LHCN-M2 (cell line): ENCODE results near the gene ZNF433. TPM values are rescaled to one million over a fixed set of nuclear protein-coding genes. Genes with fewer than 3 reads are reported as not detected.
"Not testable (repeated sequence)": the region's sequence is repeated elsewhere in the genome, so short reads cannot be mapped to it uniquely, and the experiment has no call there.

Experiments used
- DNase-seq: peaks from one replicate; pipeline ENCODE4 v3.0.0-alpha.2; 2012; ENCODE audit warnings: low read depth
- polyA plus RNA-seq: library from polyadenylated mRNA; unstranded; fragments of >200 nt; gene quantifications from one replicate; pipeline ENCODE4 v1.2.1, GENCODE V29; 2012; ENCODE audit warnings: missing spikeins
- total RNA-seq: library from RNA; depleted of rRNA; stranded (reverse); fragments of >200 nt; gene quantifications from 2 replicates; pipeline ENCODE4 v1.2.3, GENCODE V29; 2014; rRNA removed

The ZNF433 gene
- 4.1 and 5.7 TPM in 2 replicates for total RNA-seq
- polyA plus RNA-seq = 2.7 TPM

GRCh38 chr19:12035220-12036172 lies at the start of gene ZNF433:
ZNF433 (minus strand) TSS chr19:12035679; CDS start chr19:12035539, 140 bp downstream.
- peak; percentile 85 for DNase-seq

DNA sequence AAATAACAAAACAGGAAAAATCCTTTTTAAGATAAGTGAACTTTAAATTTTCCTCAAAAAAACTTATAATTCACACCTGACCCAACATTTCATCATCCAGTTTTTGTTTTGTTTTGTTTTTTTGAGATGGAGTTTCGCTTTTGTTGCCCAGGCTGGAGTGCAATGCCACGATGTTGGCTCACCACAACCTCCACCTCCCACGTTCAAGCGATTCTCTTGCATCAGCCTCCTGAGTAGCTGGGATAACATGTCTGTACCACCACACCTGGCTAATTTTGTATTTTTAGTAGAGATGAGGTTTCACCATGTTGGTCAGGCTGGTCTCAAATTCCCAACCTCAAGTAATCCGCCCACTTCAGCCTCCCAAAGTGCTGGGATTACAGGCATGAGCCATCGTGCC lies 47.9 kb upstream of the ZNF433 start:
- DNase-seq = not testable (repeated sequence)

GRCh38 chr19:12077375-12077774 lies 41.9 kb upstream of the ZNF433 start:
- DNase-seq = no peak

DNA sequence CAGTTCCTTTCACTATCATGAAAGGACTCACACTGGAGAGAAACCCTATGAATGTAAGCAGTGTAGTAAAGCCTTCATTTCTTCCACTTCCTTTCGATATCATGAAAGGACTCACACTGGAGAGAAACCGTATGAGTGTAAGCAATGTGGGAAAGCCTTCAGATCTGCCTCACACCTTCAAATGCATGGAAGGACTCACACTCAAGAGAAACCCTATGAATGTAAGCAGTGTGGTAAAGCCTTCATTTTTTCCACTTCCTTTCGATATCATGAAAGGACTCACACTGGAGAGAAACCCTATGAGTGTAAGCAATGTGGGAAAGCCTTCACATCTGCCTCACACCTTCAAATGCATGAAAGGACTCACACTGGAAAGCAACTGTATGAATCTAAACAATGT lies 40.9 kb upstream of the ZNF433 start:
- not testable (repeated sequence) for DNase-seq

DNA sequence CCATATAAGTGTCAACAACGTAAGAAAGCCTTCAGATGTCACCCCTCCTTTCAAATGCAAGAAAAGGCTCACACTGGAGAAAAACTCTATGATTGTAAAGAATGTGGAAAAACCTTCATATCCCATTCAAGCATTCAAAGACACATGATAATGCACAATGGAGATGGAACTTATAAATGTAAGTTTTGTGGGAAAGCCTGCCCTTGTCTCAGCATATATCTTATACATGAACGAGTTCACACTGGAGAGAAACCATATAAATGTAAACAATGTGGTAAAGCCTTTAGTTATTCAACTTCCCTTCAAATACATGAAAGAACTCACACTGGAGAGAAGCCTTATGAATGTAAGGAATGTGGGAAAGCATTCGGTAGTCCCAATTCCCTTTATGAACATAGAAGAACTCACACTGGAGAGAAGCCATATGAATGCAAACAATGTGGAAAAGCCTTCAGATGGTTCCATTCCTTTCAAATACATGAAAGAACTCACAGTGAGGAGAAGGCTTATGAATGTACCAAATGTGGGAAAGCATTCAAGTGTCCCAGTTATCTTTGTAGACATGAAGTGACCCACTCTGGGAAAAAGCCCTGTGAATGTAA lies 40.2 kb upstream of the ZNF433 start:
- no peak for DNase-seq

GRCh38 chr19:12064590-12065538 lies 29.4 kb upstream of the ZNF433 start, which contains the start of gene ZNF844:
ZNF844 (plus strand) TSS chr19:12064731; CDS start chr19:12064874, 143 bp downstream.
- DNase-seq = peak; percentile 79

GRCh38 chr19:12055784-12056183 lies 20.3 kb upstream of the ZNF433 start:
- DNase-seq = no peak

DNA sequence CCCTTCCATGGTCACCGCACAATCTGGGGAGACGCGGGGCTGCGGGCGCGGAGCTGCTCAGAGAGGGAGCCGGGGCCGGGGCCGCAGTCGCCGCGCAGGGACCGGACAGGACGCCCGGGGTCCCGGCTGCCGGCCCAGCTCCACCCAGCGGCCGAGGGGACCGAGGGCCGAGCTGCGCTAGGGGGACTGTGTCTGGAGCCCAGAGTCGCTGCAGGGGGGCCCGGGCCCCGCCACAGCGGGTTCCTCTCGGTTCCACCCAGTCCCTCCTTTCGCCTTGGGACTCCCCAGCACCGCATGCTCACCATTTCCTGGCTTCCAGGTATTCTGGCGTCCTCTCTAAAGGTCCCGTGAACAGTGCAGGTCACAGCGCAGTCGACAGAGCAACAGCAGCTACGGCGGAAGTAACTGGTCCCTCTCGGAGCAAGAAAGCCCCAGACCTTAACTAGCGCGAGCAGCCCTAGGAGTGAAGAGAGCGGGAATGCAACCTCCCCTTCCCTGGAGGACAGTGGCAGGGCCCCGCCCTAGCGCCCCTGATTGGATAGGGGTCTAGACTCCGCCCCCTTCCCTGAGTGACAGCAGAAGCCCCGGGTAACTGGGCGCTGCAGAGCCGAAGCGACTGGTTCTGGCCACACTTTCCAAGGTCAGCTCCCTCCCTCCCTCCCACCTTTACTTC lies 17.2 kb upstream of the ZNF433 start, which contains the start of gene ZNF878:
Gene ZNF878, minus strand, starts transcription at position 465 of the 673 bp plus-strand sequence. Its CDS starts 160 bp downstream, at position 305.
- peak; percentile 85 for DNase-seq

- no peak for DNase-seq
These were observed 16.6 kb upstream of the ZNF433 start for GRCh38 chr19:12052091-12052496.

DNA sequence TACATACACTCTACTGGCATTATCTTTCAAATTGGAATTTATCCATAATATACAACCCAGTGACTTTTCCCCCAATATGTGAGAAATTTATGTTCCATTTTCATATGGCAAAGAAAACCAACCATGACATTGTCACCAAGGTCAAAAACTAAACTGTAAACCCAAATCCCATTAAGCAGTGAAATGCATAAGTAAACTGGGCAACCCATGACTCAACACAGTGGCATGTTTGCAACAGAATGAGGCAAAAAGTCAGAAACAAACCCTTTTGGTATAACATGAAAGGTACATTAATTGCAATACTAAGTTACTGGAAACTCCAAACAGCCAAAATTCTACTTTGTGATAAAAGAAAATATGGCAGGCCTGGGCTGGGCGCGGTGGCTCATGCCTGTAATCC lies 12.4 kb upstream of the ZNF433 start:
- DNase-seq = no peak

DNA sequence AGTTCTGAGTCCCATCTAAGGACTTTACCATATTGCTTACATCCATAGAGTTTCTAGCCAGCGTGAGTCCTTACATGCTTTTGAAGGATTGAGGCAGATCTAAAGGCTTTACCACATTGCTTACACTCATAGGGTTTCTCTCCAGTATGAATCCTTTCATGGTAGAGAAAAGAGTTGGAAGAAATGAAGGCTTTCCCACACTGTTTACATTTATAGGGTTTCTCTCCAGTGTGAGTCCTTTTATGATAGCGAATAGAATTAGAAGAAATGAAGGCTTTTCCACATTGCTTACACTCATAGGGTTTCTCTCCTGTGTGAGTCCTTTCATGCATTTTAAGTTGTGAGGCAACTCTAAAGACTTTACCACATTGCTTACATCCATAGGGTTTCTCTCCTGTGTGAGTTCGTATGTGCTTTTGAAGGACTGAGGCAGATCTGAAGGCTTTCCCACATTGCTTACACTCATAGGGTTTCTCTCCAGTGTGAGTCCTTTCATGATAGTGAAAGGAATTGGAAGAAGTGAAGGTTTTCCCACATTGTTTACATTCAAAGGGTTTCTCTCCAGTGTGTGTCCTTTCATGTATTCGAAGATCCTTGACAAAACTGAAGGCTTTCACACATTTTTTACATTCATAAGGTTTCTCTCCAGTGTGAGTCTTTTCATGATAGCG lies 8.4 kb upstream of the ZNF433 start:
- no peak for DNase-seq

DNA sequence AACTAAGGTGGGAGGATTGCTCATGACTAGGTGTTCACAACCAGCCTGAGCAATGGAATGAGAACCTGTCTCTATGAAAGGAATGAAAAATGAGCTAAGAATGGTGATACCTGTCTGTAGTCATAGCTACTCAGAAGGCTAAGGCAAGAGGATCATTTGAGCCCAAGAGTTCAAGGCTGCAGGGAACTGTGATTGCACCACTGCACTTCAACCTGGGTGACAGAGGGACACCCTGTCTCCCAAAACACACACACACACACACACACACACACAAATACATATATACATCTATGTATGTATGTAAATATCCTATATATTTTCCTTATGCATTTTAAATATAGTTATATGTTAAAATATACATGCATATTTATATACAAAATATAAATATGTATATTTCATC lies 7.4 kb upstream of the ZNF433 start:
- no peak for DNase-seq

DNA sequence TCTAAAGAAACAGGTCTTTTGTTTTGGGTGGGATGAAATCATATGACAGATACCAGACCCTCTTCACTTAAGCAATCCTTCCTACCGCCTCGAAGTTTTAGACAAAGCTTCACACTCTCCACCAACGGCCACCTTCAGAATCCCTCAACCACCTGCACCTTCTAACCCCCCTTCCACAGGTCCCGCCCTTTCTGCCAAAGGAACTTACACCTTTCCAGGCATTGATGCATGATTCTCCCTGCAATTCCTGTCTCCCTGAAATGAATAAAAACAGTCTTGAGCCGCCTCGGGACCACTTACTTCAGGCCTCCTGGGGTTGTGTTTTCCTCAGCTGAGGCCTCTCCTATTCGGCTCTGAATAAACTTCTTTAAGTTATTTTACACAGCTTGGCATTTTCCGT lies 859 bp downstream of the ZNF433 start:
- DNase-seq = no peak

GRCh38 chr19:12034198-12034597 lies 1.3 kb downstream of the ZNF433 start:
- no peak for DNase-seq

GRCh38 chr19:12015753-12016116 lies 19.7 kb downstream of the ZNF433 start:
- DNase-seq = peak; percentile 7

DNA sequence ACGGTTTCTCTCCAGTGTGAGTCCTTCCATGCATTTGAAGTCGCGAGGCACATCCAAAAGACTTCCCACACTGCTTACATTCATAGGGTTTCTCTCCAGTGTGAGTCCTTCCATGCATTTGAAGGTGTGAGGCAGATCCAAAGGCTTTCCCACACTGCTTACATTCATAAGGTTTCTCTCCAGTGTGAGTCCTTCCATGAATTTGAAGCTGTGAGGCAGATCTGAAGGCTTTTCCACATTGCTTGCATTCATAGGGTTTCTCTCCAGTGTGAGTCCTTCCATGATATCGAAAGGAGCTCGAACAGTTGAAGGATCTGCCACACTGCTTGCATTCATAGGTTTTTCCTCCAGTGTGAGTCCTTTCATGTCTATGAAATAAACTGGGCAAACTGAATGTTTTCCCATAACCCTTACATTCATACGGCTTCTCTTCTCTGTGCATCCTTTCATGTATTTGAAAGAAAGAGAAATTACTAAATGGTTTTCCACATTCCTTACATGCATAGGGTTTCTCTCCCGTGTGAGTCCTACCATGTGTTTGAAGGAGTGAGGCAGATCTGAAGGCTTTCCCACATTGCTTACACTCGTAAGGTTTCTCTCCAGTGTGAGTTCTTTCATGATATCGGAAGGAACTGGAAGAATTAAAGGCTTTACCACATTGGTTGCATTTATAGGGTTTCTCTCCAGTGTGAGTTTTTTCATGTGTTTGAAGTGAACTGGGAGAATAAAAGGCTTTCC lies 20.3 kb downstream of the ZNF433 start:
- DNase-seq = peak; percentile 5

- no peak for DNase-seq
These were observed 35.1 kb downstream of the ZNF433 start for GRCh38 chr19:12000152-12000981.

- DNase-seq = peak; percentile 58
These were observed 40.3 kb downstream of the ZNF433 start for GRCh38 chr19:11995174-11995573.

DNA sequence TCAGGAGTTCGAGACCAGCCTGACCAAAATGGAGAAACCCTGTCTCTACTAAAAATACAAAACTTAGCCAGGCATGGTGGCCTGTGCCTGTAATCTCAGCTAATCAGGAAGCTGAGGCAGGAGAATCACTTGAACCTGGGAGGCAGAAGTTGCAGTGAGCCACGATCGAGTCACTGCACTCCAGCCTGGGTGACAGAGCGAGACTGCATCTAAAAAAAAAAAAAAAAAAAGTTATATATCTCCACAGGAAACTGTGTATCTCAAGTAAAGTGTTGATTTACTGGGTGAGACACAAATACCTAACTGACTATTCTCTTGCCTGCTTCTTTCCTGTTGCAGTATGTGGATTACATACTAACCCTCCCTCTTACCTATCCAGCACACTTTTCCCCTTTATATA lies 43.6 kb downstream of the ZNF433 start:
- DNase-seq = not testable (repeated sequence)
